ENCODE data around the gene MUC4.

DNA sequence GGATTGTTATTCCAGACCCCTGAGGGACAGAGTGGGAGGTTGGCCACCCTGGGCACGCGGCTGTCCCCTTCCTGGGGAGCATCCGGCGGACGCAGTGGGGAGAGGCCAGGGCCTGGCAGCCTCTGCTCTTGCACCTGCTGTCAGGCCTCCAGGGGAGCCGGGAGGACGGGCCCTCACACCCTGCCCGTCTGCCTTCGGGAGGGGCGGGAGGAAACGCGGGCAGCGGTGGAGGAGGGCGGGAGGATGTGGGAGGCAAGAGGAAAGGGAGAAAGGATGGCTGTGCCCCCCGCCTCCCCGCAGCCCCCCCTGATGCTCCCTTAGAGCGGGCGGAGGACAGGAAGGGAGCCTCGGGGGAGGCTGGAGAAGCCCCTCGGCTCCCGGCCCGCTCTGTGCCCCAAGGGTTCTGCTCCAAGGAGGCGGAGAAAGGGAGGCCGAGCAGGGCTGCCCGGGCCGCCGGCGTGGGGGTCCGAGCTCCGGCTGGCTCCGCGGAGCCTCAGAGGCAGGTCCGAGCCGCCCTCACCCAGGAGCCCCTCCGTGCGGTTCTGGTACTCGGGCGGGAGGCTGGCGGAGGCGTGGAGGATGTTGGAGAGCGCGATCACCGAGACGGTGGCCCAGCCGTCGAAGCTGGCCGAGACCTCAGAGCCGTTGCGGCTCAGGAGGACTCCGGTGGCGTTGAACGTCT, 50.0 kb downstream of the MUC4 start:
- TF ChIP-seq, protein P1, sequence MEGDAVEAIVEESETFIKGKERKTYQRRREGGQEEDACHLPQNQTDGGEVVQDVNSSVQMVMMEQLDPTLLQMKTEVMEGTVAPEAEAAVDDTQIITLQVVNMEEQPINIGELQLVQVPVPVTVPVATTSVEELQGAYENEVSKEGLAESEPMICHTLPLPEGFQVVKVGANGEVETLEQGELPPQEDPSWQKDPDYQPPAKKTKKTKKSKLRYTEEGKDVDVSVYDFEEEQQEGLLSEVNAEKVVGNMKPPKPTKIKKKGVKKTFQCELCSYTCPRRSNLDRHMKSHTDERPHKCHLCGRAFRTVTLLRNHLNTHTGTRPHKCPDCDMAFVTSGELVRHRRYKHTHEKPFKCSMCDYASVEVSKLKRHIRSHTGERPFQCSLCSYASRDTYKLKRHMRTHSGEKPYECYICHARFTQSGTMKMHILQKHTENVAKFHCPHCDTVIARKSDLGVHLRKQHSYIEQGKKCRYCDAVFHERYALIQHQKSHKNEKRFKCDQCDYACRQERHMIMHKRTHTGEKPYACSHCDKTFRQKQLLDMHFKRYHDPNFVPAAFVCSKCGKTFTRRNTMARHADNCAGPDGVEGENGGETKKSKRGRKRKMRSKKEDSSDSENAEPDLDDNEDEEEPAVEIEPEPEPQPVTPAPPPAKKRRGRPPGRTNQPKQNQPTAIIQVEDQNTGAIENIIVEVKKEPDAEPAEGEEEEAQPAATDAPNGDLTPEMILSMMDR (IDR thresholded peaks at IDR 0.05 in 4 of 5, conservative IDR thresholded peaks at IDR 0.05 in 1 of 5): no peak
- TF ChIP-seq POLR2A (IDR thresholded peaks at IDR 0.05): no peak

All from gastrocnemius medialis (tissue), 4 donors.